Testis (tissue), 2 donors: Measurements from ENCODE around the gene MX1.

Source experiments
- CTCF ChIP-seq, 3 experiments: fragments of 450-650 bp in 2 of 3; fragments of 200-600 bp in 1 of 3; sonication (generic) in 1 of 3; IDR thresholded peaks; one replicate each; pipeline ENCODE4 v1.5.1; 2016 to 2019; ENCODE audit warnings: antibody characterized with exemption in 3 of 3, mild to moderate bottlenecking in 2 of 3, moderate library complexity in 1 of 3
- POLR2A ChIP-seq: fragments of 450-650 bp; IDR thresholded peaks from one replicate; pipeline ENCODE4 v1.6.1; 2017; ENCODE audit warnings: antibody characterized with exemption, mild to moderate bottlenecking, moderate library complexity

DNA sequence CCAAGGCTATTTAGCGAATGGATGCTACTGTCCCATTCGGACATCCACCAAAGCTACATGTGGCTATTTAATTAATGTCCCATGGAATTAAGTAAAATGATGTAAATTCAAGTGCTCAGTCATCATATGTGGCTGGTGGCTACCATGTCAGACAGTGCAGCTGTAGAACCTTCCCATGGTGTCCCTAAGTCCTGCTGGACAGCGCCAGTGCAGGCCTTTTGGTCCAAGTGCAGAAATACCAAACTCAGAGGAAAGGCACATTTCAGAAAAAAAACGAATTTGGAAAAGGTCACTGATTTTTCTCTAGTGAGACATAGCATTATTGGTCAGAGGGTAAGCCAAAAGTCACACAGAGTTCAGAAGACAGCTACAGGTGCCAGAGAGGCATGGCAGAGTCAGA, 64.3 kb downstream of the MX1 start:
- TF ChIP-seq CTCF (IDR thresholded peaks at IDR 0.05), result no peak
- no peak for TF ChIP-seq POLR2A
